PC-9 (cell line): Measurements from ENCODE around the gene PIBF1.

Experiments
- CTCF ChIP-seq: fragments of 200-600 bp; sonication (generic); conservative IDR thresholded peaks from 2 replicates; pipeline ENCODE4 v1.6.1; 2017; ENCODE audit warnings: mixed run types, antibody characterized with exemption, mild to moderate bottlenecking, moderate library complexity
- EZH2 ChIP-seq: fragments of 200-600 bp; sonication (generic); IDR thresholded peaks from 2 replicates; pipeline ENCODE4 v1.8.0; 2017; ENCODE audit warnings: antibody characterized with exemption, low read depth

DNA sequence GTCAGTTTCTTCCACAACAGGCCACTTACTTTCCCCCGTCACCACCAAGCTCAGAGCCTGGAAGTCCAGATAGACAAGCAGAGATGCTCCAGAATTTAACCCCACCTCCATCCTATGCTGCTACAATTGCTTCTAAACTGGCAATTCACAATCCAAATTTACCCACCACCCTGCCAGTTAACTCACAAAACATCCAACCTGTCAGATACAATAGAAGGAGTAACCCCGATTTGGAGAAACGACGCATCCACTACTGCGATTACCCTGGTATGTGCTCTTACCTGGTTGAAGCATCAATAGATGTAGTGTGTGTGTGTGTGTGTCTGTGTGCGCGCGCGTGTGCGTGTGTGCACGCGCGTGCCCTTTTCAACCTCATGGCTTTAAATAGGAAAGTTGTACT, 280.5 kb downstream of the PIBF1 start:
- no peak for TF ChIP-seq CTCF
- TF ChIP-seq EZH2, result no peak
